H9 (cell line): Measurements from ENCODE around the gene ERC2. TPM values are rescaled to one million over a fixed set of nuclear protein-coding genes. Genes with fewer than 3 reads are reported as not detected.

Experiments used
- DNase-seq: peaks from one replicate; pipeline ENCODE4 v3.0.0-alpha.2; 2017
- H2AFZ ChIP-seq: one replicate; pipeline ENCODE4 v1.6.1; 2013; ENCODE audit warnings: mild to moderate bottlenecking, low read length, control low read depth, moderate library complexity
- H2AK5ac ChIP-seq: 2 replicates; pipeline ENCODE4 v1.6.1; 2013; ENCODE audit warnings: low read length, control low read depth, mixed read lengths; ENCODE audit not compliant: insufficient read length
- H2BK120ac ChIP-seq: one replicate; pipeline ENCODE4 v1.6.1; 2013; ENCODE audit warnings: low read depth, mild to moderate bottlenecking, low read length, control low read depth, inconsistent platforms; ENCODE audit not compliant: poor library complexity, severe bottlenecking
- H2BK12ac ChIP-seq: 2 replicates; pipeline ENCODE4 v1.6.1; 2013; ENCODE audit warnings: low read length, control low read depth, mixed read lengths, low read depth; ENCODE audit not compliant: insufficient read length
- H2BK15ac ChIP-seq: 2 replicates; pipeline ENCODE4 v1.6.1; 2013; ENCODE audit warnings: low read depth, low read length, control low read depth
- H2BK20ac ChIP-seq: one replicate; pipeline ENCODE4 v1.6.1; 2013; ENCODE audit warnings: low read depth, mild to moderate bottlenecking, low read length, control low read depth, inconsistent platforms; ENCODE audit not compliant: poor library complexity, severe bottlenecking
- H2BK5ac ChIP-seq: 2 replicates; pipeline ENCODE4 v1.6.1; 2013; ENCODE audit warnings: low read length, control low read depth, mixed read lengths; ENCODE audit not compliant: insufficient read length
- H3K14ac ChIP-seq: 2 replicates; pipeline ENCODE4 v1.6.1; 2013; ENCODE audit warnings: low read length, control low read depth; ENCODE audit not compliant: insufficient read depth
- H3K18ac ChIP-seq: 2 replicates; pipeline ENCODE4 v1.6.1; 2013; ENCODE audit warnings: low read depth, mild to moderate bottlenecking, mixed read lengths, low read length, control low read depth; ENCODE audit not compliant: insufficient read length
- H3K23ac ChIP-seq: 2 replicates; pipeline ENCODE4 v1.6.1; 2013; ENCODE audit warnings: low read length, control low read depth, mixed read lengths, low read depth; ENCODE audit not compliant: insufficient read length
- H3K23me2 ChIP-seq: 2 replicates; pipeline ENCODE4 v1.6.1; 2013; ENCODE audit warnings: low read depth, mild to moderate bottlenecking, mixed read lengths, low read length, control low read depth; ENCODE audit not compliant: insufficient read length, poor library complexity, severe bottlenecking
- H3K27ac ChIP-seq: 2 replicates; pipeline ENCODE4 v1.5.1; 2013; ENCODE audit warnings: low read length, control low read depth, mixed read lengths, low read depth; ENCODE audit not compliant: insufficient read length
- H3K27me3 ChIP-seq: 2 replicates; pipeline ENCODE4 v1.6.1; 2013; ENCODE audit warnings: low read length, control low read depth, inconsistent platforms; ENCODE audit not compliant: insufficient read depth
- H3K4ac ChIP-seq: 2 replicates; pipeline ENCODE4 v1.6.1; 2013; ENCODE audit warnings: low read depth, mild to moderate bottlenecking, control low read depth, inconsistent platforms, low read length, moderate library complexity
- H3K4me1 ChIP-seq: 2 replicates; pipeline ENCODE4 v1.6.1; 2013; ENCODE audit warnings: low read length, control low read depth, inconsistent platforms; ENCODE audit not compliant: insufficient read depth
- H3K4me2 ChIP-seq: 2 replicates; pipeline ENCODE4 v1.6.1; 2013; ENCODE audit warnings: low read length, control low read depth, mixed read lengths; ENCODE audit not compliant: insufficient read length, insufficient read depth
- H3K56ac ChIP-seq: 2 replicates; pipeline ENCODE4 v1.6.1; 2013; ENCODE audit warnings: low read depth, mild to moderate bottlenecking, mixed read lengths, low read length, control low read depth; ENCODE audit not compliant: insufficient read length
- H3K79me1 ChIP-seq: 2 replicates; pipeline ENCODE4 v1.6.1; 2013; ENCODE audit warnings: low read depth, mild to moderate bottlenecking, moderate library complexity, low read length, control low read depth, inconsistent platforms; ENCODE audit not compliant: insufficient read depth, poor library complexity, severe bottlenecking
- H3K79me2 ChIP-seq: 2 replicates; pipeline ENCODE4 v1.6.1; 2013; ENCODE audit warnings: low read length, control low read depth, inconsistent platforms; ENCODE audit not compliant: insufficient read depth
- H3K9ac ChIP-seq: 2 replicates; pipeline ENCODE4 v1.6.1; 2013; ENCODE audit warnings: low read length, control low read depth, mixed read lengths; ENCODE audit not compliant: insufficient read length; ENCODE audit errors: extremely low read depth
- H3K9me3 ChIP-seq: one replicate; pipeline ENCODE4 v1.6.1; 2013; ENCODE audit warnings: low read depth, low read length, inconsistent platforms; ENCODE audit not compliant: control insufficient read depth
- H3T11ph ChIP-seq: one replicate; pipeline ENCODE4 v1.6.1; 2013; ENCODE audit warnings: mild to moderate bottlenecking, low read length, control low read depth, inconsistent platforms
- H4K20me1 ChIP-seq: one replicate; pipeline ENCODE4 v1.6.1; 2013; ENCODE audit not compliant: control insufficient read depth, insufficient read length, insufficient read depth
- H4K5ac ChIP-seq: 2 replicates; pipeline ENCODE4 v1.6.1; 2013; ENCODE audit warnings: low read depth, mild to moderate bottlenecking, mixed read lengths, low read length, control low read depth; ENCODE audit not compliant: insufficient read length
- H4K8ac ChIP-seq: replicated peaks from 2 replicates; pipeline ENCODE4 v1.6.1; 2013; ENCODE audit warnings: low read length, control low read depth, mixed read lengths, low read depth; ENCODE audit not compliant: insufficient read length
- H4K91ac ChIP-seq: 2 replicates; pipeline ENCODE4 v1.6.1; 2013; ENCODE audit warnings: low read depth, mild to moderate bottlenecking, moderate library complexity, mixed read lengths, low read length, control low read depth; ENCODE audit not compliant: insufficient read length
- H3K27ac Mint-ChIP-seq, 3 experiments: 2 replicates in 2 of 3; 3 replicates in 1 of 3; pipeline ENCODE4 v1.8.0; 2020 to 2021; ENCODE audit warnings: mixed read lengths in 3 of 3, mild to moderate bottlenecking in 1 of 3, moderate library complexity in 1 of 3
- H3K27me3 Mint-ChIP-seq: 2 replicates; pipeline ENCODE4 v1.8.0; 2021; ENCODE audit warnings: low read depth, mild to moderate bottlenecking, moderate library complexity, mixed read lengths
- H3K36me3 Mint-ChIP-seq, 3 experiments: 2 replicates in 2 of 3; 3 replicates in 1 of 3; pipeline ENCODE4 v1.8.0; 2020 to 2021; ENCODE audit warnings: low read depth in 3 of 3, mixed read lengths in 3 of 3; ENCODE audit not compliant: insufficient read depth in 1 of 3
- H3K4me1 Mint-ChIP-seq, 2 experiments: 2 replicates each; pipeline ENCODE4 v1.8.0; 2020; ENCODE audit warnings: mixed read lengths in 2 of 2
- H3K4me3 Mint-ChIP-seq, 2 experiments: 2 replicates in 1 of 2; 3 replicates in 1 of 2; pipeline ENCODE4 v1.8.0; 2020 to 2021; ENCODE audit warnings: mild to moderate bottlenecking in 2 of 2, mixed read lengths in 2 of 2, moderate library complexity in 1 of 2
- H3K9me3 Mint-ChIP-seq, 2 experiments: 2 replicates in 1 of 2; 3 replicates in 1 of 2; pipeline ENCODE4 v1.8.0; 2020; ENCODE audit warnings: mild to moderate bottlenecking in 2 of 2, mixed read lengths in 2 of 2, moderate library complexity in 1 of 2
- WGBS: extraction: QIAGEN DNeasy Blood & Tissue Kit; methylation state at CpG from one replicate; pipeline ENCODE4 v1.1.7; 2013; ENCODE audit warnings: missing lambda C conversion rate, low lambda C conversion rate, mixed read lengths; ENCODE audit not compliant: insufficient read length; ENCODE audit errors: extremely low coverage; 5-methylcytosine and 5-hydroxymethylcytosine counted together
- total RNA-seq: library from RNA; stranded (reverse); gene quantifications from 2 replicates; pipeline ENCODE4 v1.2.1, GENCODE V29; 2021
- TF ChIP-seq, protein P1 (sequence below): fragments of 200-600 bp; sonication (generic); conservative IDR thresholded peaks from 3 replicates; pipeline ENCODE4 v1.8.0; 2021; ENCODE audit warnings: antibody characterized with exemption, mild to moderate bottlenecking

ERC2 gene
- total RNA-seq, 1 experiment from 2014 or later, result 15.4 TPM

DNA sequence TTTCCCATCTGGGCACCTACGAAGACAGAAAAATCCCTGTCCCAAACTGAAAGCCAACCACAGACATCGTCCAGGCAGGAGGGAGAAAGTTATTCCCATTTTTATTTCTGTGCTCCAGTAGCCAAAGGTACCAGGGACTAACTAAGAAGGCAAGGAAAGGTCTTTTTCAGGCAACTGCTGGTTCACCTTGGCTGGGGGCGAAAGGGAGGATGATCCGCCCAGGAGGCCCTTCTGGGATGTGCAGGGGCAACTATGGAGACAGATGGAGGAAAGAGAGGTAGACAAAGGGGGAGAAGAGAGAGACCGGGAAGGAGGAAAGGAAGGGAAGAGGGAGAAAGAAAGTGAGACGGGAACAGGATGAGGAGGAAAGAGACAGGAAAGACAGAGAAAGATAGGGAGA, 994.5 kb downstream of the ERC2 start:
- Histone ChIP-seq H3K79me1 (no peaks in the 10 kb centered on the region), H3K56ac (no peak overlapping the region), H3K27me3 (peaks cover 20% of the 10 kb centered on the region), H4K8ac (no peak overlapping the region), H2BK15ac (no peak overlapping the region), H3K4ac (no peak overlapping the region), H3K9me3 (no peaks in the 10 kb centered on the region), H3K18ac (no peak overlapping the region), H3K14ac (no peak overlapping the region), H4K91ac (no peak overlapping the region), H2BK20ac (no peak overlapping the region), H3K4me1 (peaks cover 2% of the 10 kb centered on the region; the same call in 1 of the 2 replicates), H3K23ac (no peak overlapping the region), H3T11ph (no peak overlapping the region), H2BK12ac (no peak overlapping the region), H2BK120ac (no peak overlapping the region), H3K27ac (no peak overlapping the region), H3K79me2 (no peaks in the 10 kb centered on the region), H2BK5ac (no peak overlapping the region), H4K20me1 (no peaks in the 10 kb centered on the region), H2AFZ (no peak overlapping the region), H4K5ac (no peak overlapping the region), H2AK5ac (no peak overlapping the region), H3K9ac (no peak overlapping the region), H3K4me2 (peak overlapping the region; percentile 71), H3K23me2 (no peaks in the 10 kb centered on the region)
- H3K9me3 Mint-ChIP-seq, result no peaks in the 10 kb centered on the region
- H3K27me3 Mint-ChIP-seq, result peaks cover 67% of the 10 kb centered on the region
- H3K4me3 Mint-ChIP-seq, result peak overlapping the region; percentile 63 to 77
- no peaks in the 10 kb centered on the region for H3K36me3 Mint-ChIP-seq
- peaks cover 7 to 11% of the 10 kb centered on the region in 2 experiments; a peak in 3 of 4 replicates for H3K4me1 Mint-ChIP-seq
- H3K27ac Mint-ChIP-seq, result no peak overlapping the region
- TF ChIP-seq, protein P1, sequence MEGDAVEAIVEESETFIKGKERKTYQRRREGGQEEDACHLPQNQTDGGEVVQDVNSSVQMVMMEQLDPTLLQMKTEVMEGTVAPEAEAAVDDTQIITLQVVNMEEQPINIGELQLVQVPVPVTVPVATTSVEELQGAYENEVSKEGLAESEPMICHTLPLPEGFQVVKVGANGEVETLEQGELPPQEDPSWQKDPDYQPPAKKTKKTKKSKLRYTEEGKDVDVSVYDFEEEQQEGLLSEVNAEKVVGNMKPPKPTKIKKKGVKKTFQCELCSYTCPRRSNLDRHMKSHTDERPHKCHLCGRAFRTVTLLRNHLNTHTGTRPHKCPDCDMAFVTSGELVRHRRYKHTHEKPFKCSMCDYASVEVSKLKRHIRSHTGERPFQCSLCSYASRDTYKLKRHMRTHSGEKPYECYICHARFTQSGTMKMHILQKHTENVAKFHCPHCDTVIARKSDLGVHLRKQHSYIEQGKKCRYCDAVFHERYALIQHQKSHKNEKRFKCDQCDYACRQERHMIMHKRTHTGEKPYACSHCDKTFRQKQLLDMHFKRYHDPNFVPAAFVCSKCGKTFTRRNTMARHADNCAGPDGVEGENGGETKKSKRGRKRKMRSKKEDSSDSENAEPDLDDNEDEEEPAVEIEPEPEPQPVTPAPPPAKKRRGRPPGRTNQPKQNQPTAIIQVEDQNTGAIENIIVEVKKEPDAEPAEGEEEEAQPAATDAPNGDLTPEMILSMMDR, result no peak
- DNase-seq, result no peak
- WGBS, result no CpG with 5 or more reads among the region's 6 CpGs
